Neuron (in vitro differentiated cells): Measurements from ENCODE around the gene HTR3D.
"Not testable (repeated sequence)": the region's sequence is repeated elsewhere in the genome, so short reads cannot be mapped to it uniquely, and the experiment has no call there.

Experiments
- H2AFZ ChIP-seq: one replicate; pipeline ENCODE4 v1.6.1; 2013; ENCODE audit warnings: low read depth, mild to moderate bottlenecking, inconsistent platforms, low read length, moderate library complexity
- H3K27me3 ChIP-seq: one replicate; pipeline ENCODE4 v1.6.1; 2013; ENCODE audit warnings: low read length; ENCODE audit not compliant: insufficient read depth
- H3K36me3 ChIP-seq: one replicate; pipeline ENCODE4 v1.6.1; 2013; ENCODE audit warnings: low read length; ENCODE audit not compliant: insufficient read depth
- H3K4me1 ChIP-seq: one replicate; pipeline ENCODE4 v1.6.1; 2013; ENCODE audit warnings: low read length; ENCODE audit not compliant: insufficient read depth
- H3K4me3 ChIP-seq: 2 replicates; pipeline ENCODE4 v1.5.1; 2013; ENCODE audit warnings: mild to moderate bottlenecking, low read length, moderate library complexity
- H3K9me3 ChIP-seq: one replicate; pipeline ENCODE4 v1.6.1; 2013; ENCODE audit warnings: low read length

HTR3D gene

GRCh38 chr3:184062637-184063036, 31.1 kb downstream of the HTR3D start:
- Histone ChIP-seq H3K4me3 (no peak overlapping the region), H3K4me1 (no peaks in the 10 kb centered on the region), H3K27me3 (no peaks in the 10 kb centered on the region), H2AFZ (no peak overlapping the region), H3K9me3 (no peaks in the 10 kb centered on the region), H3K36me3 (no peaks in the 10 kb centered on the region)

- H3K36me3 ChIP-seq, result no peaks in the 10 kb centered on the region
- H3K27me3 ChIP-seq, result no peaks in the 10 kb centered on the region
- H3K4me1 ChIP-seq, result no peaks in the 10 kb centered on the region
- H3K4me3 ChIP-seq, result no peak overlapping the region
- H2AFZ ChIP-seq, result no peak overlapping the region
- H3K9me3 ChIP-seq, result peaks cover 2% of the 10 kb centered on the region
Measured at GRCh38 chr3:184066211-184066610, 34.7 kb downstream of the HTR3D start.

GRCh38 chr3:184067573-184068055, 36.1 kb downstream of the HTR3D start:
- H3K27me3 ChIP-seq, result no peaks in the 10 kb centered on the region
- no peaks in the 10 kb centered on the region for H3K4me1 ChIP-seq
- H2AFZ ChIP-seq, result no peak overlapping the region
- H3K9me3 ChIP-seq, result peaks cover 2% of the 10 kb centered on the region
- H3K4me3 ChIP-seq, result no peak overlapping the region
- no peaks in the 10 kb centered on the region for H3K36me3 ChIP-seq

- Histone ChIP-seq H3K36me3 (no peaks in the 10 kb centered on the region), H3K27me3 (no peaks in the 10 kb centered on the region), H3K9me3 (peaks cover 2% of the 10 kb centered on the region), H3K4me1 (no peaks in the 10 kb centered on the region), H2AFZ (no peak overlapping the region), H3K4me3 (no peak overlapping the region)
Measured at GRCh38 chr3:184068344-184068743, 36.8 kb downstream of the HTR3D start.

- not testable (repeated sequence) for H2AFZ ChIP-seq, H3K4me1 ChIP-seq, H3K27me3 ChIP-seq, H3K9me3 ChIP-seq, H3K36me3 ChIP-seq, H3K4me3 ChIP-seq
Measured at GRCh38 chr3:184071142-184071541, 39.6 kb downstream of the HTR3D start.

GRCh38 chr3:184073621-184074020, 42.1 kb downstream of the HTR3D start:
- H3K4me3 ChIP-seq, result no peak overlapping the region
- H3K36me3 ChIP-seq, result no peaks in the 10 kb centered on the region
- peaks cover 5% of the 10 kb centered on the region for H3K27me3 ChIP-seq
- peaks cover 2% of the 10 kb centered on the region for H3K9me3 ChIP-seq
- no peak overlapping the region for H2AFZ ChIP-seq
- no peaks in the 10 kb centered on the region for H3K4me1 ChIP-seq

GRCh38 chr3:184075901-184076300, 44.4 kb downstream of the HTR3D start:
- no peak overlapping the region for H3K4me3 ChIP-seq
- no peak overlapping the region for H2AFZ ChIP-seq
- H3K4me1 ChIP-seq, result no peaks in the 10 kb centered on the region
- no peaks in the 10 kb centered on the region for H3K9me3 ChIP-seq
- H3K27me3 ChIP-seq, result peaks cover 5% of the 10 kb centered on the region
- no peaks in the 10 kb centered on the region for H3K36me3 ChIP-seq

- H2AFZ ChIP-seq, result no peak overlapping the region
- H3K4me1 ChIP-seq, result no peaks in the 10 kb centered on the region
- H3K27me3 ChIP-seq, result peaks cover 9% of the 10 kb centered on the region
- H3K4me3 ChIP-seq, result no peak overlapping the region
- H3K9me3 ChIP-seq, result no peaks in the 10 kb centered on the region
- no peaks in the 10 kb centered on the region for H3K36me3 ChIP-seq
Measured at GRCh38 chr3:184077881-184078280, 46.3 kb downstream of the HTR3D start.

- no peaks in the 10 kb centered on the region for H3K9me3 ChIP-seq
- H3K4me1 ChIP-seq, result no peaks in the 10 kb centered on the region
- no peak overlapping the region for H2AFZ ChIP-seq
- H3K27me3 ChIP-seq, result peaks cover 10% of the 10 kb centered on the region
- H3K36me3 ChIP-seq, result no peaks in the 10 kb centered on the region
- no peak overlapping the region for H3K4me3 ChIP-seq
Measured at GRCh38 chr3:184078851-184079250, 47.3 kb downstream of the HTR3D start.

GRCh38 chr3:184081116-184081830, 49.7 kb downstream of the HTR3D start:
- Histone ChIP-seq H3K27me3 (peaks cover 7% of the 10 kb centered on the region), H3K4me1 (no peaks in the 10 kb centered on the region), H3K9me3 (no peaks in the 10 kb centered on the region), H2AFZ (no peak overlapping the region), H3K4me3 (no peak overlapping the region), H3K36me3 (no peaks in the 10 kb centered on the region)

- H3K27me3 ChIP-seq, result peaks cover 6% of the 10 kb centered on the region
- no peaks in the 10 kb centered on the region for H3K4me1 ChIP-seq
- no peak overlapping the region for H3K4me3 ChIP-seq
- H3K36me3 ChIP-seq, result no peaks in the 10 kb centered on the region
- no peaks in the 10 kb centered on the region for H3K9me3 ChIP-seq
- no peak overlapping the region for H2AFZ ChIP-seq
Measured at GRCh38 chr3:184082034-184082433, 50.5 kb downstream of the HTR3D start.

GRCh38 chr3:184082465-184082864, 50.9 kb downstream of the HTR3D start:
- Histone ChIP-seq H3K4me3 (no peak overlapping the region), H3K9me3 (no peaks in the 10 kb centered on the region), H3K4me1 (no peaks in the 10 kb centered on the region), H3K36me3 (no peaks in the 10 kb centered on the region), H3K27me3 (peaks cover 4% of the 10 kb centered on the region), H2AFZ (no peak overlapping the region)

GRCh38 chr3:184085389-184085852, 53.9 kb downstream of the HTR3D start:
- Histone ChIP-seq H3K4me1 (no peaks in the 10 kb centered on the region), H2AFZ (no peak overlapping the region), H3K4me3 (no peak overlapping the region), H3K9me3 (no peaks in the 10 kb centered on the region), H3K36me3 (no peaks in the 10 kb centered on the region), H3K27me3 (peaks cover 4% of the 10 kb centered on the region)
